ENCODE results near the gene ATP5F1A. TPM values are rescaled to one million over a fixed set of nuclear protein-coding genes. Genes with fewer than 3 reads are reported as not detected.

ATP5F1A gene
- total RNA-seq, 1 experiment from 2014 or later: 298 TPM

GRCh38 chr18:46040033-46040746 lies 57.9 kb downstream of the ATP5F1A start:
- TF ChIP-seq CTCF (IDR thresholded peaks at IDR 0.05): no peak
- TF ChIP-seq, protein P1, sequence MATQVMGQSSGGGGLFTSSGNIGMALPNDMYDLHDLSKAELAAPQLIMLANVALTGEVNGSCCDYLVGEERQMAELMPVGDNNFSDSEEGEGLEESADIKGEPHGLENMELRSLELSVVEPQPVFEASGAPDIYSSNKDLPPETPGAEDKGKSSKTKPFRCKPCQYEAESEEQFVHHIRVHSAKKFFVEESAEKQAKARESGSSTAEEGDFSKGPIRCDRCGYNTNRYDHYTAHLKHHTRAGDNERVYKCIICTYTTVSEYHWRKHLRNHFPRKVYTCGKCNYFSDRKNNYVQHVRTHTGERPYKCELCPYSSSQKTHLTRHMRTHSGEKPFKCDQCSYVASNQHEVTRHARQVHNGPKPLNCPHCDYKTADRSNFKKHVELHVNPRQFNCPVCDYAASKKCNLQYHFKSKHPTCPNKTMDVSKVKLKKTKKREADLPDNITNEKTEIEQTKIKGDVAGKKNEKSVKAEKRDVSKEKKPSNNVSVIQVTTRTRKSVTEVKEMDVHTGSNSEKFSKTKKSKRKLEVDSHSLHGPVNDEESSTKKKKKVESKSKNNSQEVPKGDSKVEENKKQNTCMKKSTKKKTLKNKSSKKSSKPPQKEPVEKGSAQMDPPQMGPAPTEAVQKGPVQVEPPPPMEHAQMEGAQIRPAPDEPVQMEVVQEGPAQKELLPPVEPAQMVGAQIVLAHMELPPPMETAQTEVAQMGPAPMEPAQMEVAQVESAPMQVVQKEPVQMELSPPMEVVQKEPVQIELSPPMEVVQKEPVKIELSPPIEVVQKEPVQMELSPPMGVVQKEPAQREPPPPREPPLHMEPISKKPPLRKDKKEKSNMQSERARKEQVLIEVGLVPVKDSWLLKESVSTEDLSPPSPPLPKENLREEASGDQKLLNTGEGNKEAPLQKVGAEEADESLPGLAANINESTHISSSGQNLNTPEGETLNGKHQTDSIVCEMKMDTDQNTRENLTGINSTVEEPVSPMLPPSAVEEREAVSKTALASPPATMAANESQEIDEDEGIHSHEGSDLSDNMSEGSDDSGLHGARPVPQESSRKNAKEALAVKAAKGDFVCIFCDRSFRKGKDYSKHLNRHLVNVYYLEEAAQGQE (IDR thresholded peaks at IDR 0.05; ENCODE audit: insufficient read depth in 1 of 2, low read depth in 2 of 2, low read length in 1 of 2): no peak
- H3K4me1 ChIP-seq (ENCODE audit: control insufficient read depth, insufficient read depth, low read length): no peaks in the 10 kb centered on the region
- H3K27ac ChIP-seq (ENCODE audit: low read length): no peak overlapping the region
- no peak for ATAC-seq
- in situ Hi-C loops (cut with HindIII; ENCODE audit: low pct_unique_long_range_greater_than_20kb, low sequenced_read_pairs) (no loop called here), intact Hi-C loops (cut with micrococcal nuclease; ENCODE audit: unreplicated experiment) (no loop called here)
- H3K36me3 ChIP-seq (ENCODE audit: control insufficient read depth, insufficient read depth, low read length): no peaks in the 10 kb centered on the region
- ChIA-PET CTCF (no interaction called here), POLR2A (no interaction called here)
- no peak for DNase-seq (ENCODE audit: low read depth, low spot score)
- H3K27me3 ChIP-seq (ENCODE audit: control insufficient read depth, insufficient read depth, low read length): no peaks in the 10 kb centered on the region
- no peak overlapping the region for H3K4me3 ChIP-seq (ENCODE audit: low read depth in 2 of 2, low read length in 2 of 2)
- H3K9me3 ChIP-seq (ENCODE audit: control insufficient read depth, insufficient read depth, low read depth, low read length): no peaks in the 10 kb centered on the region
- no TSS peak for BruUV-seq (replicated peaks)

DNA sequence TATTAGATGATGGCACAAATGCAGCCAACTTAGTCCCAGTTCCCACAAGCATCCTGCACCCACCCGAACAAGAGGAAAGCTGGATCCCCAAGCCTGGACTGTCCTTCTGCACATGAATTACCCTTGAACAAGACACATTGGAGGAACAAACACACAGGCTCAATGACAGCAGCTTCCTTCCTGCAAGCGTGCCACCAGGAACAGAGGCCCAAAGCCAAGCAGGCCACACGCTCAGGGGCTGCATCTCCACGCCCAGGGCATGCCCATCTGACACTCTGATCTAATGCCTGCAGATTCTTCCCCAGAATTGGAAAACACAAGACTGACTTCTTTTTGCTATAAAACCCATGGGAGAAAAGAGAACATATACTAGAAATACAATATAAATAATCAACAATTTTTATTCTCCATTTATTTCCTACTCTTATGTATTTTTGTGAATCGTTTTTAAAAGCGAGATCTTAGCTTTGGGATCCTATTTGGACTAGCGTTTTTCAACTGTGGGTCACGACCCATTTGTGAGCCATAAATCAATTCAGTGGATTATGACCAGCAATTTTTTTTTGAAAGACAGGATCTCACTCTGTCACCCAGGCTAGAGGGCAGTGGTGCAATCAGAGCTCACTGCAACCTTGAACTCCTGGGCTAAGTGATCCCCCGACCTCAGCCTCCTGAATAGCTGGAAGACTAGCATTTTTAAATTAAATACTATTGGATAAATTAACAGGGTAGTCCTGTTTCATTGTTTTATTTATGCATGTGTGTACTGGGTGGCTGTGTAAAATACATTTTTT lies 60.4 kb downstream of the ATP5F1A start:
- Histone ChIP-seq H3K36me3 (ENCODE audit: control insufficient read depth, insufficient read depth, low read length) (no peaks in the 10 kb centered on the region), H3K4me1 (ENCODE audit: control insufficient read depth, insufficient read depth, low read length) (no peaks in the 10 kb centered on the region), H3K4me3 (ENCODE audit: low read depth in 2 of 2, low read length in 2 of 2) (no peak overlapping the region), H3K27ac (ENCODE audit: low read length) (no peak overlapping the region), H3K27me3 (ENCODE audit: control insufficient read depth, insufficient read depth, low read length) (no peaks in the 10 kb centered on the region), H3K9me3 (ENCODE audit: control insufficient read depth, insufficient read depth, low read depth, low read length) (no peaks in the 10 kb centered on the region)
- CTCF ChIA-PET: no interaction called here
- no peak for DNase-seq (ENCODE audit: low read depth, low spot score)
- no peak for TF ChIP-seq CTCF (IDR thresholded peaks at IDR 0.05)
- no TSS peak for BruUV-seq (replicated peaks)
- intact Hi-C loops (cut with micrococcal nuclease; ENCODE audit: unreplicated experiment) (no loop called here), in situ Hi-C loops (cut with HindIII; ENCODE audit: low pct_unique_long_range_greater_than_20kb, low sequenced_read_pairs) (no loop called here)
- POLR2A ChIA-PET: no interaction called here
- ATAC-seq: no peak

Data from Panc1 (cell line).